GM19240 (cell line): ENCODE results near the gene PRPF38A.
"Not testable (repeated sequence)": the region's sequence is repeated elsewhere in the genome, so short reads cannot be mapped to it uniquely, and the experiment has no call there.

Experiments used
- DNase-seq: peaks from one replicate; pipeline ENCODE4 v3.0.0; 2011; ENCODE audit warnings: low spot score; ENCODE audit not compliant: insufficient read length

The PRPF38A gene

GRCh38 chr1:52404116-52404974 lies at the start of gene PRPF38A, which contains the start of gene ORC1:
Gene PRPF38A (plus strand): TSS chr1:52404602. CDS start chr1:52404750, 148 bp downstream.
Gene ORC1 (minus strand): TSS chr1:52404423. CDS start chr1:52402223, 2,200 bp downstream.
- peak; percentile 92 for DNase-seq

GRCh38 chr1:52355436-52355835 lies 49.0 kb upstream of the PRPF38A start:
- DNase-seq, result no peak

GRCh38 chr1:52355847-52356505 lies 48.4 kb upstream of the PRPF38A start:
- DNase-seq, result no peak

GRCh38 chr1:52356818-52357355 lies 47.5 kb upstream of the PRPF38A start:
- DNase-seq, result no peak

- DNase-seq, result no peak
Measured at GRCh38 chr1:52357397-52357796, 47.0 kb upstream of the PRPF38A start.

- DNase-seq, result no peak
Measured at GRCh38 chr1:52358851-52359497, 45.4 kb upstream of the PRPF38A start.

- DNase-seq, result no peak
Measured at GRCh38 chr1:52359676-52360594, 44.5 kb upstream of the PRPF38A start.

GRCh38 chr1:52360595-52360968 lies 43.8 kb upstream of the PRPF38A start:
- no peak for DNase-seq

GRCh38 chr1:52364235-52364839 lies 40.1 kb upstream of the PRPF38A start:
- DNase-seq, result no peak

- DNase-seq, result peak; percentile 56
Measured at GRCh38 chr1:52365071-52365745, 39.2 kb upstream of the PRPF38A start.

GRCh38 chr1:52365746-52366516 lies 38.5 kb upstream of the PRPF38A start, which contains the start of gene CC2D1B:
Gene CC2D1B (minus strand): TSS chr1:52366205. CDS start chr1:52364620, 1,585 bp downstream.
- peak; percentile 95 for DNase-seq

GRCh38 chr1:52366517-52366827 lies 37.9 kb upstream of the PRPF38A start:
- no peak for DNase-seq

GRCh38 chr1:52367272-52367671 lies 37.1 kb upstream of the PRPF38A start:
- DNase-seq, result no peak

- no peak for DNase-seq
Measured at GRCh38 chr1:52368383-52369172, 35.8 kb upstream of the PRPF38A start.

GRCh38 chr1:52369851-52370250 lies 34.6 kb upstream of the PRPF38A start:
- DNase-seq, result not testable (repeated sequence)

- DNase-seq, result no peak
Measured at GRCh38 chr1:52385376-52385775, 19.0 kb upstream of the PRPF38A start.

- no peak for DNase-seq
Measured at GRCh38 chr1:52386458-52386857, 17.9 kb upstream of the PRPF38A start.

GRCh38 chr1:52393174-52393573 lies 11.2 kb upstream of the PRPF38A start:
- no peak for DNase-seq
